ENCODE measurements around the gene HHAT.

Gene HHAT

DNA sequence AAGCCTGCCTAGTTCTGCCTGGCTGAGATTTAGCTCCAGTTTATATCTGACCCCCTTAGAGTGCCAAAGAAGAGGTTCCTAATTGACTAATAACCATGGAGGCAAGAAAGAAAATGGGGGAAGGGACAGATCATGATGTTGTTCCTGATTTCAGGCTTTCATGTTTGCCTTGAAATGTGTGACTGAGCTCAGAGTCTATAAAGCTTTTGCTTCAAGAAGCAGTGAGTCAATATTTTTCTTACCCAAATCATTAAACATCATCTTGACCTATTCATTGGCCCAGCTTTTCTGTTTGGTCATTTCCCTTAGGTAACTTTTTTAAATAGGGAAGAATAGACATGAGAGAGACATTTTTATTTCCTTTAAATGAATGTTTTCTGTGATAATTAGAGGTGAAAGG, 55.9 kb downstream of the HHAT start:
- TF ChIP-seq CTCF (IDR thresholded peaks at IDR 0.05; ENCODE audit: borderline replicate concordance, insufficient read depth, low read depth, low read length): no peak
- no peak overlapping the region for H3K4me3 ChIP-seq (ENCODE audit: low read depth, low read length)

GRCh38 chr1:210385228-210385627, 56.5 kb downstream of the HHAT start:
- TF ChIP-seq CTCF (IDR thresholded peaks at IDR 0.05; ENCODE audit: borderline replicate concordance, insufficient read depth, low read depth, low read length): no peak
- H3K4me3 ChIP-seq (ENCODE audit: low read depth, low read length): no peak overlapping the region

DNA sequence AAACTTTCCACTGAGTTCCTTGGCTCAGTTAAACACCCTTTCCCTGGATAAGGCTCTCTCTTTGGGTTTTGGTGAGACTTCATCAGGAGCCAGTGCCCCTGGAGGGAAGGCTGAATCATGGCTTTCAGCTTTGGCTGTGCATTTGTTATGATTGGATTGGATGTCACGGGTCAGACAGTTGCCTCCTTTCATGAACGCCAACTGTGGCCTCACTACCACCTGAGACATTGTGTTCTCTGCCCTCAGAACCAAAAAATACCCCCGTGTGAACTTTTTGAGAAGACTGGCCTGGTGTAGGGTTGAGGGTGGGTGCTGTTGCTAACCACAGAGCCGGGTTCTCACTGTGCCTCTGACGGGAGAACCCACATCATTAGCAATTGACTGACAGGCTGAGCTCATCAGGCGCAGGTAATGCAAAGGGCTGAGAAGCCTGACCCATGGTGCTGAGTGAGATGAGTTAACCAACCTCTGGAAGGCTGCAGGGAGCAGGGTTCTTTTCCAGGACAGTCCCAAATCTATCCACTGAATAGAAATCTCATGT, 65.6 kb downstream of the HHAT start:
- TF ChIP-seq CTCF (IDR thresholded peaks at IDR 0.05; ENCODE audit: borderline replicate concordance, insufficient read depth, low read depth, low read length): no peak

DNA sequence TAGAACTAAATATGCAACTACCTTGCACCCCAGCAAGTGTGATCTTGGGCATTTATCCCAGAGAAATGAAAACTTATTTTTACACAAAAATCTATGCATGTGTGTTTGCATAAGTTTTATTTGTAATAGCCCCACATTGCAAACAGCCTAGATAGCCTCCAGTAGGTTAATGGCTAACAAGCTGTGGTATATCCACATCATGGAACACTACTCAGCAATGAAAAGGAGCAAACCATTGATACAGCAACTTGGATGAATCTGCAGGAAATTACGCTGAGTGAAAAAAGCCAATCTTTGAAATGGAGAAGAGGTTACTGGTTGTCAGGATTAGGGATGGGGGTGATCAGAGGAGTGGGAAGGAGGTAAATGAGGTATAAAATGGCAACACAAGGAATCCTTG, 67.8 kb downstream of the HHAT start:
- no peak overlapping the region for H3K4me3 ChIP-seq (ENCODE audit: low read depth, low read length)
- TF ChIP-seq CTCF (IDR thresholded peaks at IDR 0.05; ENCODE audit: borderline replicate concordance, insufficient read depth, low read depth, low read length): no peak

More for the DNA sequence above, 65.6 kb downstream of the HHAT start:
- no peak overlapping the region for H3K4me3 ChIP-seq (ENCODE audit: low read depth, low read length)

GRCh38 chr1:210397252-210397651, 68.5 kb downstream of the HHAT start:
- no peak for TF ChIP-seq CTCF (IDR thresholded peaks at IDR 0.05; ENCODE audit: borderline replicate concordance, insufficient read depth, low read depth, low read length)
- H3K4me3 ChIP-seq (ENCODE audit: low read depth, low read length): no peak overlapping the region

DNA sequence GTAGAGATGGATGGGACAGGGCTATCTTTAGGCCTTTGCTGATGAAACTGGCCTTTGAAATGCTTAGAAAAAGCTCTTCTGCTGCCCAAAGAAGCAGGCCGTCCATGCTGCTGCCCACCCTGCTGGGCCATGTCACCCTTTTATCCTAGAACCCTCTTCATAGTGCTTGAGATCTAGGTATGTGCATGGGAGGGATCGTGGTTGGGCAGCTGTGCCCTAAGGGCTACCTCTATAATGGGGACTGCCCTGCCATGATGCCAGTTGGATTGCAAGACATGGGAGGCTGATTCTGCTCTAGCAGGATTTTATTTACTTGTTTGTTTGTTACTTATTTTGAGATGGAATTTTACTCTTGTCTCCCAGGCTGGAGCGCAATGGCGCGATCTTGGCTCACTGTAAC, 69.0 kb downstream of the HHAT start:
- TF ChIP-seq CTCF (IDR thresholded peaks at IDR 0.05; ENCODE audit: borderline replicate concordance, insufficient read depth, low read depth, low read length): no peak
- H3K4me3 ChIP-seq (ENCODE audit: low read depth, low read length): no peak overlapping the region

GRCh38 chr1:210398466-210398865, 69.8 kb downstream of the HHAT start:
- H3K4me3 ChIP-seq (ENCODE audit: low read depth, low read length): no peak overlapping the region
- no peak for TF ChIP-seq CTCF (IDR thresholded peaks at IDR 0.05; ENCODE audit: borderline replicate concordance, insufficient read depth, low read depth, low read length)

Data from GM12875 (cell line).